Tibial nerve (tissue), 3 donors: ENCODE measurements around the gene COA7.

Experiments
- POLR2A ChIP-seq, 2 donors: fragments of 450-650 bp; IDR thresholded peaks; one replicate each; pipeline ENCODE4 v1.6.1; 2017; ENCODE audit warnings: antibody characterized with exemption in 2 of 2, mild to moderate bottlenecking in 2 of 2, moderate library complexity in 2 of 2
- TF ChIP-seq, protein P1 (sequence below), 5 experiments: fragments of 200-600 bp in 3 of 5; fragments of 450-650 bp in 2 of 5; sonication (generic) in 3 of 5; IDR thresholded peaks; one replicate each; pipeline ENCODE4 v1.5.1; 2016 to 2019; ENCODE audit warnings: antibody characterized with exemption in 5 of 5, mild to moderate bottlenecking in 3 of 5, moderate library complexity in 2 of 5

DNA sequence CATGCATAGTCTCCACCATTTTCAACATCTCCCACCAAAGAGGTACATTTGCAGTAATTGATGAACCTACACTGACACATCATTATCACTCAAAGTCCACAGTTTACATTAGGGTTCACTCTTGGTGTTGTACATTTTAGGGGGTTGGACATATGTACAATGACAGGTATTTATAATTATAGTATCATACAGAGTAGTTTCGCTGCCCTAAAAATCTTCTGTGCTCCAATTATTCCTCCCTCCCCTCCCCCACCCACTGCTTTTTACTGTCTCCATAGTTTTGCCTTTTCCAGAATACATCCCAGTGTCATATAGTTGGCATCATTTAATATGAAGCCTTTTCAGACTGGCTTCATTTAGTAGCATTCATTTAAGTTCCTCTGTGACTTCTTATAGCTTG is 13.6 kb downstream of the COA7 start:
- TF ChIP-seq, protein P1, sequence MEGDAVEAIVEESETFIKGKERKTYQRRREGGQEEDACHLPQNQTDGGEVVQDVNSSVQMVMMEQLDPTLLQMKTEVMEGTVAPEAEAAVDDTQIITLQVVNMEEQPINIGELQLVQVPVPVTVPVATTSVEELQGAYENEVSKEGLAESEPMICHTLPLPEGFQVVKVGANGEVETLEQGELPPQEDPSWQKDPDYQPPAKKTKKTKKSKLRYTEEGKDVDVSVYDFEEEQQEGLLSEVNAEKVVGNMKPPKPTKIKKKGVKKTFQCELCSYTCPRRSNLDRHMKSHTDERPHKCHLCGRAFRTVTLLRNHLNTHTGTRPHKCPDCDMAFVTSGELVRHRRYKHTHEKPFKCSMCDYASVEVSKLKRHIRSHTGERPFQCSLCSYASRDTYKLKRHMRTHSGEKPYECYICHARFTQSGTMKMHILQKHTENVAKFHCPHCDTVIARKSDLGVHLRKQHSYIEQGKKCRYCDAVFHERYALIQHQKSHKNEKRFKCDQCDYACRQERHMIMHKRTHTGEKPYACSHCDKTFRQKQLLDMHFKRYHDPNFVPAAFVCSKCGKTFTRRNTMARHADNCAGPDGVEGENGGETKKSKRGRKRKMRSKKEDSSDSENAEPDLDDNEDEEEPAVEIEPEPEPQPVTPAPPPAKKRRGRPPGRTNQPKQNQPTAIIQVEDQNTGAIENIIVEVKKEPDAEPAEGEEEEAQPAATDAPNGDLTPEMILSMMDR (IDR thresholded peaks at IDR 0.05) = no peak
- TF ChIP-seq POLR2A (IDR thresholded peaks at IDR 0.05) = no peak
